HFFc6 (cell line): Measurements from ENCODE around the gene PRPF18. TPM values are rescaled to one million over a fixed set of nuclear protein-coding genes. Genes with fewer than 3 reads are reported as not detected.

Source experiments
- DNase-seq: peaks from one replicate; pipeline ENCODE4 v3.0.0-alpha.2; 2018
- H3K27ac Mint-ChIP-seq: 2 replicates; pipeline ENCODE4 v1.8.0; 2020; ENCODE audit warnings: mild to moderate bottlenecking, mixed read lengths
- H3K27me3 Mint-ChIP-seq: 2 replicates; pipeline ENCODE4 v1.8.0; 2021; ENCODE audit warnings: mild to moderate bottlenecking, moderate library complexity, mixed read lengths; ENCODE audit not compliant: insufficient read depth
- H3K36me3 Mint-ChIP-seq: 2 replicates; pipeline ENCODE4 v1.8.0; 2021; ENCODE audit warnings: low read depth, mixed read lengths
- H3K4me1 Mint-ChIP-seq: 2 replicates; pipeline ENCODE4 v1.8.0; 2020; ENCODE audit warnings: low read depth, mixed read lengths
- H3K4me3 Mint-ChIP-seq: 2 replicates; pipeline ENCODE4 v1.8.0; 2020; ENCODE audit warnings: mild to moderate bottlenecking, moderate library complexity, mixed read lengths
- H3K9me3 Mint-ChIP-seq: 2 replicates; pipeline ENCODE4 v1.8.0; 2020; ENCODE audit warnings: mild to moderate bottlenecking, mixed read lengths
- total RNA-seq, 6 experiments: library from RNA; stranded (reverse); fragmentation: NEBNext Ultra II Directional; extraction: Animal tissue kit (Norgen Biotek cat#: 25700); gene quantifications; 2 replicates in 1 of 6; 3 replicates in 5 of 6; pipeline ENCODE4 v1.2.3, GENCODE V29; 2021
- TF ChIP-seq, protein P1 (sequence below): fragments of 200-600 bp; sonication (generic); IDR thresholded peaks from 2 replicates; pipeline ENCODE4 v1.5.0; 2021; ENCODE audit warnings: antibody characterized with exemption, mild to moderate bottlenecking

Gene PRPF18
- total RNA-seq, 6 experiments from 2014 or later, result 21.9 to 24.8 (median 23.0) TPM

DNA sequence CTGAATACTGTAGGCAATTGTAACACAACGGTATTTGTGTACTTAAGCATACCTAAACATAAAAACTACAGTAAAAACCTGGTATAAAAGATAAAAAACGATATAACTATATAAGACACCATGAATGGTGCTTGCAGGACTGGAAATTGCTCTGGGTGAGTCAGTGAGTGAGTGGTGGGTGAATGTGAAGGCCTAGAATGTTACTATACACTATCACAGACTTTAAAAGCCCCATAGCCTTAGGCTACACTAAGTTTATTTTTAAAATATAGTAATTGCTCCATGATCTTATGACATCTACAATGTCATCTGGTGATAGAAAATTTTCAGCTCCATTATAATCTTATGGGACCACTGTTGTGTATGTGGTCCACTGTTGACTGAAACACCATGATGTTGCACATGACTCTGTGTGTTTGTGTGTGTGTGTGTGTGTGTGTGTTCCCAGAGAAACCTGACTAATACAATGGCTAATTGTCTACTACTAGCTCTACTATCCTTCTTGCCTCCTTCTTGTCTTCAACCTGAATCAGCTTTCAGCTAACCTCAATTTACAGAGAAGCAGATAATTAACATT lies 27.6 kb upstream of the PRPF18 start:
- TF ChIP-seq, protein P1, sequence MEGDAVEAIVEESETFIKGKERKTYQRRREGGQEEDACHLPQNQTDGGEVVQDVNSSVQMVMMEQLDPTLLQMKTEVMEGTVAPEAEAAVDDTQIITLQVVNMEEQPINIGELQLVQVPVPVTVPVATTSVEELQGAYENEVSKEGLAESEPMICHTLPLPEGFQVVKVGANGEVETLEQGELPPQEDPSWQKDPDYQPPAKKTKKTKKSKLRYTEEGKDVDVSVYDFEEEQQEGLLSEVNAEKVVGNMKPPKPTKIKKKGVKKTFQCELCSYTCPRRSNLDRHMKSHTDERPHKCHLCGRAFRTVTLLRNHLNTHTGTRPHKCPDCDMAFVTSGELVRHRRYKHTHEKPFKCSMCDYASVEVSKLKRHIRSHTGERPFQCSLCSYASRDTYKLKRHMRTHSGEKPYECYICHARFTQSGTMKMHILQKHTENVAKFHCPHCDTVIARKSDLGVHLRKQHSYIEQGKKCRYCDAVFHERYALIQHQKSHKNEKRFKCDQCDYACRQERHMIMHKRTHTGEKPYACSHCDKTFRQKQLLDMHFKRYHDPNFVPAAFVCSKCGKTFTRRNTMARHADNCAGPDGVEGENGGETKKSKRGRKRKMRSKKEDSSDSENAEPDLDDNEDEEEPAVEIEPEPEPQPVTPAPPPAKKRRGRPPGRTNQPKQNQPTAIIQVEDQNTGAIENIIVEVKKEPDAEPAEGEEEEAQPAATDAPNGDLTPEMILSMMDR, result no peak
- H3K4me1 Mint-ChIP-seq, result peaks cover 11% of the 10 kb centered on the region; the same call in 1 of the 2 replicates
- H3K4me3 Mint-ChIP-seq, result no peak overlapping the region
- no peaks in the 10 kb centered on the region for H3K36me3 Mint-ChIP-seq
- H3K27me3 Mint-ChIP-seq, result peaks cover 6% of the 10 kb centered on the region
- H3K27ac Mint-ChIP-seq, result no peak overlapping the region
- DNase-seq, result peak; percentile 4
- H3K9me3 Mint-ChIP-seq, result peaks cover 2% of the 10 kb centered on the region; the same call in 1 of the 2 replicates

DNA sequence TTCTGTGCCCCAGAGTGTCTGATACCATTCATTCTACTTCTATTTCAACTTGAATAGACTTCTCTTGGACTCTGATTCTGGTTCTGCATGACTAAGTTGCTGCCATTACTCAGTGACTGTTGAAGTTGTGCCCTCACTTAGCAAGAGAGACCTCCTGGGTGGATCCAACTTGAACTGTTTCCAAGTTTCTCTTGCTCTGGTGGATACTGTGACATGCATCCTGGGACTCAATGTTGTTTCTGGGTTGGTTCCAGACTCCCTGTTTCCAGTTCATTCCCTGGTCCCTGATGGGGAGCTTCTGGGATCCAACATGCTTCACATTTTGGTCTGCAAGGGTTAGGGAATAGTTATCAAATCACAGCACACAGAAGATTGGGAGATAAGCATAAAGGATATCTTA lies 26.2 kb upstream of the PRPF18 start:
- no peak overlapping the region for H3K27ac Mint-ChIP-seq
- TF ChIP-seq, protein P1, result no peak
- no peak overlapping the region for H3K4me3 Mint-ChIP-seq
- H3K4me1 Mint-ChIP-seq, result peaks cover 11% of the 10 kb centered on the region; the same call in 1 of the 2 replicates
- peaks cover 5% of the 10 kb centered on the region; the same call in 1 of the 2 replicates for H3K9me3 Mint-ChIP-seq
- no peaks in the 10 kb centered on the region for H3K36me3 Mint-ChIP-seq
- DNase-seq, result no peak
- H3K27me3 Mint-ChIP-seq, result peaks cover 5% of the 10 kb centered on the region

DNA sequence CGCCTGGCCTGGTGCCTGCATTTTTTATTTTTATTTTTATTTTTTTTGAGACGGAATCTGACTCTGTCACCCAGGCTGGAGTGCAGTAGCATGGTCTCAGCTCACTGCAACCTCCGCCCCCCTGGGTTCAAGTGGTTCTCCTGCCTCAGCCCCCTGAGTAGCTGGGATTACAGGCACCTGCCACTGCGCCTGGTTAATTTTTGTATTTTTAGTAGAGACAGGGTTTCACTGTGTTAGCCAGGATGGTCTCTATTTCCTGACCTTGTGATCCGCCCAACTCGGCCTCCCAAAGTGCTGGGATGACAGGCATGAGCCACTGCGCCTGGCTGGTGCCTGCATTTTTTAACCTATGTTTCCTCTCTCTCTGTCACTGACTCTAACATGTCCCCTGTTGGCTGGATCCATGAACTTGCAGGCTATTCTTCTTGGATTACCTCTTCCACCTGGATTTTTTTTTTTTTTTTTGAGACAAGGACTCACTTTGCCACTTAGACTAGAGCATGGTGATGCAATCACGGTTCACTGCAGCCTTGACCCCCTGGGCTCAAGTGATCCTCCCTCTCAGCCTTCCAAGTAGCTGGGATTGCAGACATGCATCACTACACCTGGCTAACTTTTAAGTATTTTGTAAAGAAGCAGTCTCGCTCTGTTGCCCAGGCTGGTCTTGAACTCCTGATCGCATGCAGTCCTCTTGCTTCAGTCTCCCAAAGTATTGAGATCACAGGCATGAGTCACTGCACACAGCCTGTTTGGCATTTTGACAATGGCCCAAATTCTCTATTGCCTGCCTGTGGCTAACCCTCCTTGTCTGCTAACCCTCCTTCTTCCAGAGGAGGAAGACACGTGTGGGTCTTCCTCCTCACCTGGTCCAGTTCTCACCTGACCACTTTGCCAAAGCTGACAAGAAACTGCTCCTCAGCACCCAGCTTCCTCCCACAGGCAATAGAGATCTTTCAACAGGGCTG lies 23.0 kb upstream of the PRPF18 start:
- TF ChIP-seq, protein P1, result no peak
- Mint-ChIP-seq H3K4me1 (0 out of 2 replicates have a peak, but pooled peaks cover 5% of the 10 kb centered on the region), H3K27ac (no peak overlapping the region), H3K9me3 (peaks cover 5% of the 10 kb centered on the region; the same call in 1 of the 2 replicates), H3K36me3 (no peaks in the 10 kb centered on the region), H3K27me3 (peaks cover 6% of the 10 kb centered on the region), H3K4me3 (no peak overlapping the region)
- no peak for DNase-seq

DNA sequence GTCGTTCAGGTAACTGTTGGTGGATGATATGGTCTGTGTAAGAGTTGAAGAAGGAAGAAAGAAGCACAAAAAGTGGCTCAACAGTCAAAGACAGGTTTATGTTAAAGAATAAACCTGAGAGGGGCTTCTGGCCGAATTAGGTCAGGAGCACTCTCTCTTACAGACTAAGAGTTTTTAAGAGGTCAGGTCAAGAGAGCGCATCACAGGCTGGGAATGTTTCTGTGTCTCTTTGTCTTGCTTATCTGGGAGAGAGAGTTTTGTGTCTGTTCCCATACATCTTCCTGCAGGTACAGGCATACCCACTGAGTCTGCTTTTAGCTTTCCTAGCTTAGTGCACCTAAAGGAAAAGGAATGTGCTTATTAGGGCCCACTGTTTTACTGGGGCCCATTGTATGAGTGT lies 22.2 kb upstream of the PRPF18 start:
- Mint-ChIP-seq H3K36me3 (no peaks in the 10 kb centered on the region), H3K4me3 (no peak overlapping the region), H3K27me3 (peaks cover 7% of the 10 kb centered on the region), H3K4me1 (0 out of 2 replicates have a peak, but pooled peaks cover 5% of the 10 kb centered on the region), H3K9me3 (peaks cover 5% of the 10 kb centered on the region; the same call in 1 of the 2 replicates), H3K27ac (no peak overlapping the region)
- no peak for DNase-seq
- TF ChIP-seq, protein P1, result no peak

DNA sequence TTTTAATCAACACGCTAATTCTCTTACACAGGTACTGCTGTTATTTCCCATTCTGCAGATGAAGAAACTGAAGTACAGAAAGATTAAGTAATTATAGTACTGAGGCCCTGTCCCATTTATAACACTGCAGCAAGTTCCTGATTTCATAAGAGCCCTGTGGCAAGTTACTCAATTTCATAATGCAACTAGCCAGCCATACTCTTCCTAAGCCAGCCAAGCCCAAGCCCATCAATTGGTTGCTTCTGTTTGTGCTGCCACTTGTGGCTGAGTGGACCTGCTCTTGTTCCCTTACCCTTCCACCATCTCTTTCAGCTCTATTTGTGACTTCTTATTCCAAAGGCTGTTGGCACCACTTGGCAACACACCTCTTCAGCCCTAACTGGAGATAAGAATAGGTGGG lies 19.7 kb upstream of the PRPF18 start:
- no peak overlapping the region for H3K27ac Mint-ChIP-seq
- H3K36me3 Mint-ChIP-seq, result no peaks in the 10 kb centered on the region
- H3K27me3 Mint-ChIP-seq, result peaks cover 17% of the 10 kb centered on the region
- peaks cover 5% of the 10 kb centered on the region; the same call in 1 of the 2 replicates for H3K9me3 Mint-ChIP-seq
- DNase-seq, result no peak
- H3K4me3 Mint-ChIP-seq, result no peak overlapping the region
- H3K4me1 Mint-ChIP-seq, result no peaks in the 10 kb centered on the region
- TF ChIP-seq, protein P1, result no peak
